H1 (cell line): ENCODE results near the gene ZBTB49. TPM values are rescaled to one million over a fixed set of nuclear protein-coding genes. Genes with fewer than 3 reads are reported as not detected.

Experiments used
- CTCF ChIA-PET: fragments of 300-600 bp; sonication (Branson Sonifier 250); formaldehyde crosslinking; loops from one replicate; lab custom pipeline; 2021; ENCODE audit not compliant: partially characterized antibody; lab: Charles Lee
- POLR2A ChIA-PET: fragments of 300-600 bp; sonication (Branson Sonifier 250); formaldehyde crosslinking; loops from one replicate; lab custom pipeline; 2021; ENCODE audit warnings: inconsistent platforms; ENCODE audit not compliant: partially characterized antibody; lab: Charles Lee
- DNase-seq, 2 experiments: peaks; one replicate each; pipeline versions ENCODE4 v3.0.0 to v3.0.0-alpha.2; 2010 to 2022; ENCODE audit warnings: low spot score in 2 of 2, low read depth in 1 of 2, mixed read lengths in 1 of 2
- FAIRE-seq: peaks from 2 replicates; lab custom pipeline; 2011; peaks lifted over from hg19 to GRCh38; lab: Jason Lieb, UNC
- H2AFZ ChIP-seq: 2 replicates; pipeline ENCODE4 v1.8.1; 2012; ENCODE audit warnings: low read length, inconsistent platforms
- H2AK5ac ChIP-seq: 2 replicates; pipeline ENCODE4 v1.6.1; 2013; ENCODE audit warnings: low read depth, low read length
- H2BK120ac ChIP-seq: replicated peaks from 2 replicates; pipeline ENCODE3; 2013; ENCODE audit warnings: low read depth, low read length, inconsistent platforms
- H2BK12ac ChIP-seq: 2 replicates; pipeline ENCODE4 v1.6.1; 2013; ENCODE audit warnings: low read depth, low read length
- H2BK15ac ChIP-seq: 2 replicates; pipeline ENCODE4 v1.6.1; 2013; ENCODE audit warnings: low read length
- H2BK20ac ChIP-seq: 2 replicates; pipeline ENCODE4 v1.6.1; 2013; ENCODE audit warnings: low read length
- H2BK5ac ChIP-seq: 2 replicates; pipeline ENCODE4 v1.6.1; 2013; ENCODE audit warnings: low read depth, low read length
- H3K14ac ChIP-seq: 2 replicates; pipeline ENCODE4 v1.6.1; 2013; ENCODE audit warnings: inconsistent platforms; ENCODE audit not compliant: insufficient read length
- H3K18ac ChIP-seq: 2 replicates; pipeline ENCODE4 v1.6.1; 2013; ENCODE audit warnings: low read length; ENCODE audit errors: extremely low read depth
- H3K23ac ChIP-seq: 2 replicates; pipeline ENCODE4 v1.6.1; 2013; ENCODE audit warnings: inconsistent platforms; ENCODE audit not compliant: insufficient read length
- H3K23me2 ChIP-seq: 2 replicates; pipeline ENCODE4 v1.6.1; 2013; ENCODE audit warnings: low read depth, low read length
- H3K27ac ChIP-seq: 2 replicates; pipeline ENCODE4 v1.6.1; 2011; ENCODE audit warnings: low read depth, low read length, inconsistent platforms
- H3K27me3 ChIP-seq, 4 experiments: replicated peaks in 1 of 4; 1 replicate in 1 of 4; 2 replicates in 3 of 4; pipeline versions ENCODE4 v1.6.1 to v1.8.1; 2011 to 2013; ENCODE audit warnings: low read length in 3 of 4, mild to moderate bottlenecking in 3 of 4, inconsistent platforms in 2 of 4, mixed read lengths in 2 of 4, moderate library complexity in 1 of 4; ENCODE audit not compliant: control insufficient read depth in 3 of 4, insufficient read depth in 3 of 4; ENCODE audit errors: extremely low read depth in 1 of 4
- H3K36me3 ChIP-seq, 4 experiments: 2 replicates each; pipeline versions ENCODE4 v1.6.1 to v1.8.1; 2011 to 2013; ENCODE audit warnings: mild to moderate bottlenecking in 4 of 4, low read length in 3 of 4, moderate library complexity in 2 of 4, control low read depth in 1 of 4, inconsistent platforms in 1 of 4; ENCODE audit not compliant: insufficient read depth in 4 of 4, control insufficient read depth in 2 of 4
- H3K4ac ChIP-seq: replicated peaks from 2 replicates; pipeline ENCODE3; 2013; ENCODE audit warnings: low read length, low read depth, mixed read lengths, inconsistent platforms; ENCODE audit not compliant: insufficient read length
- H3K4me1 ChIP-seq, 4 experiments: replicated peaks in 1 of 4; 1 replicate in 1 of 4; 2 replicates in 3 of 4; pipeline versions ENCODE4 v1.6.1 to v1.8.1; 2011 to 2013; ENCODE audit warnings: low read length in 3 of 4, inconsistent platforms in 2 of 4, mixed read lengths in 1 of 4; ENCODE audit not compliant: insufficient read depth in 4 of 4, control insufficient read depth in 3 of 4
- H3K4me2 ChIP-seq, 2 experiments: 2 replicates each; pipeline versions ENCODE4 v1.6.1 to v1.8.1; 2011 to 2013; ENCODE audit warnings: low read depth in 2 of 2, low read length in 2 of 2, control low read depth in 1 of 2, inconsistent platforms in 1 of 2, mild to moderate bottlenecking in 1 of 2; ENCODE audit not compliant: insufficient read depth in 1 of 2
- H3K4me3 ChIP-seq, 4 experiments: fragments of 200-600, 300-600 bp in 1 of 4; sonication (generic), shearing (Covaris generic), sonication (Bioruptor Twin) in 1 of 4; 2 replicates each; pipeline versions ENCODE4 v1.5.1 to v1.8.1; 2011 to 2016; ENCODE audit warnings: low read length in 4 of 4, low read depth in 3 of 4, control low read depth in 2 of 4, inconsistent platforms in 2 of 4, mild to moderate bottlenecking in 2 of 4, mixed read lengths in 1 of 4, moderate library complexity in 1 of 4; ENCODE audit not compliant: insufficient read depth in 2 of 4; ENCODE audit errors: extremely low read depth in 1 of 4
- H3K56ac ChIP-seq: replicated peaks from 2 replicates; pipeline ENCODE3; 2013; ENCODE audit warnings: low read depth, mild to moderate bottlenecking, mixed read lengths, low read length, inconsistent platforms; ENCODE audit not compliant: insufficient read length
- H3K79me1 ChIP-seq: 2 replicates; pipeline ENCODE4 v1.6.1; 2013; ENCODE audit warnings: low read depth, low read length, control low read depth
- H3K79me2 ChIP-seq, 2 experiments: 2 replicates each; pipeline versions ENCODE4 v1.6.1 to v1.8.1; 2012 to 2013; ENCODE audit warnings: low read length in 2 of 2, mild to moderate bottlenecking in 2 of 2, inconsistent platforms in 1 of 2; ENCODE audit not compliant: insufficient read depth in 2 of 2, control insufficient read depth in 1 of 2
- H3K9ac ChIP-seq, 4 experiments: replicated peaks in 1 of 4; 1 replicate in 1 of 4; 2 replicates in 3 of 4; pipeline versions ENCODE4 v1.6.1 to v1.8.1; 2011 to 2013; ENCODE audit warnings: low read depth in 3 of 4, low read length in 3 of 4, control low read depth in 2 of 4, mild to moderate bottlenecking in 2 of 4, moderate library complexity in 2 of 4, inconsistent platforms in 1 of 4; ENCODE audit errors: extremely low read depth in 1 of 4
- H3K9me3 ChIP-seq, 2 experiments: 2 replicates each; pipeline versions ENCODE4 v1.6.1 to v1.8.1; 2012 to 2013; ENCODE audit warnings: mild to moderate bottlenecking in 2 of 2, moderate library complexity in 2 of 2, control low read depth in 1 of 2, inconsistent platforms in 1 of 2, low read depth in 1 of 2, low read length in 1 of 2, mixed read lengths in 1 of 2; ENCODE audit not compliant: insufficient read depth in 2 of 2
- H4K20me1 ChIP-seq, 2 experiments: replicated peaks in 1 of 2; 2 replicates each; pipeline versions ENCODE3 to v1.8.1; 2011 to 2013; ENCODE audit warnings: inconsistent platforms in 2 of 2, low read length in 2 of 2, mild to moderate bottlenecking in 1 of 2; ENCODE audit not compliant: insufficient read depth in 2 of 2, control insufficient read depth in 1 of 2
- H4K5ac ChIP-seq: 2 replicates; pipeline ENCODE4 v1.6.1; 2013; ENCODE audit warnings: low read length, low read depth, mixed read lengths, inconsistent platforms; ENCODE audit not compliant: insufficient read length
- H4K8ac ChIP-seq: 2 replicates; pipeline ENCODE4 v1.8.0; 2013; ENCODE audit warnings: mild to moderate bottlenecking, moderate library complexity, low read length, inconsistent platforms; ENCODE audit not compliant: insufficient read depth; ENCODE audit errors: extremely low read depth
- H4K91ac ChIP-seq: replicated peaks from 2 replicates; pipeline ENCODE3; 2013; ENCODE audit warnings: low read length, mixed read lengths, inconsistent platforms; ENCODE audit not compliant: insufficient read length
- CTBP2 ChIP-seq: IDR thresholded peaks from 2 replicates; pipeline ENCODE4 v1.7.0; 2011; ENCODE audit warnings: borderline replicate concordance, mild to moderate bottlenecking, moderate library complexity, mixed read lengths, low read length; ENCODE audit not compliant: insufficient read depth, insufficient read length
- EZH2 ChIP-seq: fragments of 200-600 bp; sonication (generic); IDR thresholded peaks from 2 replicates; pipeline ENCODE4 v1.7.1; 2012; ENCODE audit warnings: low read depth, mild to moderate bottlenecking, moderate library complexity, low read length, inconsistent platforms; ENCODE audit not compliant: severe bottlenecking
- NRF1 ChIP-seq: IDR thresholded peaks from 2 replicates; pipeline ENCODE4 v1.6.1; 2011; ENCODE audit warnings: mild to moderate bottlenecking, low read depth, low read length, improper control_type of control experiment
- SP2 ChIP-seq: IDR thresholded peaks from 2 replicates; pipeline ENCODE4 v1.6.1; 2012; ENCODE audit warnings: mild to moderate bottlenecking, low read length, inconsistent platforms
- SRF ChIP-seq: IDR thresholded peaks from 2 replicates; pipeline ENCODE4 v1.6.1; 2011; ENCODE audit warnings: mild to moderate bottlenecking, low read depth, low read length, moderate library complexity
- WGBS, 2 experiments: shearing (Covaris generic) in 1 of 2; methylation state at CpG; one replicate each; pipeline versions ENCODE4 v1.1.6 to v1.1.7; 2013 to 2015; ENCODE audit warnings: low lambda C conversion rate in 2 of 2, mixed read lengths in 2 of 2, inconsistent platforms in 1 of 2, low coverage in 1 of 2, missing lambda C conversion rate in 1 of 2; ENCODE audit not compliant: insufficient replicate concordance in 2 of 2, insufficient coverage in 1 of 2, insufficient read length in 1 of 2; ENCODE audit errors: extremely low coverage in 1 of 2, missing lambda C conversion rate in 1 of 2; 5-methylcytosine and 5-hydroxymethylcytosine counted together
- polyA plus RNA-seq, 7 experiments: library from polyadenylated mRNA; depleted of rRNA in 3 of 7; stranded (reverse) in 5 of 7; unstranded in 2 of 7; fragments of >200 nt in 5 of 7; fragments of 200-250 nt in 2 of 7; gene quantifications; 1 replicate in 5 of 7; 2 replicates in 1 of 7; 4 replicates in 1 of 7; pipeline versions ENCODE4 v1.2.1 to v1.2.3, GENCODE V29; 2011 to 2013; ENCODE audit warnings: missing spikeins in 2 of 7, mixed read lengths in 2 of 7
- total RNA-seq: library from RNA; stranded (reverse); fragmentation: NEBNext Ultra II Directional; extraction: Animal tissue kit (Norgen Biotek cat#: 25700); gene quantifications from 2 replicates; pipeline ENCODE4 v1.2.1, GENCODE V29; 2021
- TF ChIP-seq, protein P1 (sequence below): IDR thresholded peaks from 2 replicates; pipeline ENCODE4 v1.6.1; 2012; ENCODE audit warnings: low read length, inconsistent platforms

Gene ZBTB49
- total and polyA plus RNA-seq, 2 of the 8 experiments (the other 6 are each of a cell fraction or from before 2014, with no cell fraction given): 4.2 to 6.8 TPM

DNA sequence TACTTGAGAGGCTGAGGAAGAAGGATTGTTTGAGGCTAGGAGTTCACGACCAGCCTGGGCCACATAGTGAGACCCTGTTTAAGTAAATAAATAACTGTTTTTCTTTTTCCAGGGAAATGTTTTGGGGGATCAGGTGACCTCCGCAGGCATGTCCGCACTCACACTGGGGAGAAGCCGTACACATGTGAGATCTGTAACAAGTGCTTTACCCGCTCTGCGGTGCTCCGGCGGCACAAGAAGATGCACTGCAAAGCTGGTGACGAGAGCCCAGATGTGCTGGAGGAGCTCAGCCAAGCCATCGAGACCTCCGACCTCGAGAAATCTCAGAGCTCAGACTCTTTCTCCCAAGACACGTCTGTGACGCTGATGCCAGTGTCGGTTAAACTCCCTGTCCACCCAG, 30.5 kb downstream of the ZBTB49 start:
- no peak overlapping the region for H2BK5ac ChIP-seq
- no peak overlapping the region for H4K5ac ChIP-seq
- no peak overlapping the region for H3K23ac ChIP-seq
- peaks cover 0 to 22% (median 8%) of the 10 kb centered on the region in 4 experiments; a peak in 5 of 8 replicates for H3K36me3 ChIP-seq
- no peak overlapping the region for H4K8ac ChIP-seq
- no peaks in the 10 kb centered on the region for H3K79me2 ChIP-seq
- FAIRE-seq (no peak), DNase-seq (no peak)
- H2BK120ac ChIP-seq: no peak overlapping the region
- H3K56ac ChIP-seq: no peak overlapping the region
- H3K4me2 ChIP-seq: no peak overlapping the region
- POLR2A ChIA-PET: no interaction called here
- H3K4ac ChIP-seq: no peak overlapping the region
- no peak overlapping the region for H3K18ac ChIP-seq
- no peak overlapping the region for H2BK20ac ChIP-seq
- H3K4me1 ChIP-seq: peaks cover 0 to 8% (median 2%) of the 10 kb centered on the region in 4 experiments; a peak in 3 of 7 replicates
- no peaks in the 10 kb centered on the region for H3K27me3 ChIP-seq
- CTCF ChIA-PET: interaction anchor here (0.6 to 1.8 kb wide), 2 partner anchors 16 to 37 kb away, joined by 3 to 4 read pairs; no protein-coding TSS in a partner anchor
- TF ChIP-seq SP2: no peak
- TF ChIP-seq SRF: no peak
- TF ChIP-seq NRF1: no peak
- TF ChIP-seq EZH2: no peak
- TF ChIP-seq CTBP2: no peak
- TF ChIP-seq, protein P1, sequence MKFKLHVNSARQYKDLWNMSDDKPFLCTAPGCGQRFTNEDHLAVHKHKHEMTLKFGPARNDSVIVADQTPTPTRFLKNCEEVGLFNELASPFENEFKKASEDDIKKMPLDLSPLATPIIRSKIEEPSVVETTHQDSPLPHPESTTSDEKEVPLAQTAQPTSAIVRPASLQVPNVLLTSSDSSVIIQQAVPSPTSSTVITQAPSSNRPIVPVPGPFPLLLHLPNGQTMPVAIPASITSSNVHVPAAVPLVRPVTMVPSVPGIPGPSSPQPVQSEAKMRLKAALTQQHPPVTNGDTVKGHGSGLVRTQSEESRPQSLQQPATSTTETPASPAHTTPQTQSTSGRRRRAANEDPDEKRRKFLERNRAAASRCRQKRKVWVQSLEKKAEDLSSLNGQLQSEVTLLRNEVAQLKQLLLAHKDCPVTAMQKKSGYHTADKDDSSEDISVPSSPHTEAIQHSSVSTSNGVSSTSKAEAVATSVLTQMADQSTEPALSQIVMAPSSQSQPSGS: no peak
- H4K20me1 ChIP-seq: peaks cover 0 to 1% of the 10 kb centered on the region in 2 experiments
- H3K9ac ChIP-seq: no peak overlapping the region
- no peak overlapping the region for H2BK12ac ChIP-seq
- 94% methylated on average over 15 of the region's 15 CpGs; no CpG with 5 or more reads in 1 of the 2 experiments for WGBS, 2 experiments
- H3K14ac ChIP-seq: no peak overlapping the region
- no peak overlapping the region for H2BK15ac ChIP-seq
- no peak overlapping the region for H2AFZ ChIP-seq
- H2AK5ac ChIP-seq: no peak overlapping the region
- H3K9me3 ChIP-seq: no peaks in the 10 kb centered on the region
- peaks cover 3% of the 10 kb centered on the region; the same call in 1 of the 2 replicates for H3K79me1 ChIP-seq
- no peaks in the 10 kb centered on the region for H3K23me2 ChIP-seq
- no peak overlapping the region for H3K4me3 ChIP-seq
- no peak overlapping the region for H4K91ac ChIP-seq
- H3K27ac ChIP-seq: no peak overlapping the region
